Memory B cell (primary cell): ENCODE measurements around the gene CNOT3.
"Not testable (repeated sequence)": the region's sequence is repeated elsewhere in the genome, so short reads cannot be mapped to it uniquely, and the experiment has no call there.

Source experiments
- ATAC-seq: fragments of 150-1000 bp; cut with Tn5 transposase; 2 replicates; pipeline ENCODE4 v1.10.0; 2021; ENCODE audit warnings: low read depth, mild to moderate bottlenecking, moderate library complexity
- DNase-seq, 2 donors: peaks; one replicate each; pipeline ENCODE4 v3.0.0; 2022; ENCODE audit warnings: low spot score in 2 of 2
- H3K27ac Mint-ChIP-seq: one replicate; pipeline ENCODE4 v1.8.0; 2022; ENCODE audit warnings: mild to moderate bottlenecking, moderate library complexity, mixed read lengths
- H3K27me3 Mint-ChIP-seq: one replicate; pipeline ENCODE4 v1.8.0; 2022; ENCODE audit warnings: mixed read lengths
- H3K36me3 Mint-ChIP-seq: one replicate; pipeline ENCODE4 v1.8.0; 2022; ENCODE audit warnings: mild to moderate bottlenecking, mixed read lengths
- H3K4me1 Mint-ChIP-seq: one replicate; pipeline ENCODE4 v1.8.0; 2022; ENCODE audit warnings: mixed read lengths
- H3K4me3 Mint-ChIP-seq: one replicate; pipeline ENCODE4 v1.8.0; 2022; ENCODE audit warnings: mild to moderate bottlenecking, moderate library complexity, mixed read lengths
- H3K9me3 Mint-ChIP-seq: one replicate; pipeline ENCODE4 v1.8.0; 2022; ENCODE audit warnings: mixed read lengths

CNOT3 gene

DNA sequence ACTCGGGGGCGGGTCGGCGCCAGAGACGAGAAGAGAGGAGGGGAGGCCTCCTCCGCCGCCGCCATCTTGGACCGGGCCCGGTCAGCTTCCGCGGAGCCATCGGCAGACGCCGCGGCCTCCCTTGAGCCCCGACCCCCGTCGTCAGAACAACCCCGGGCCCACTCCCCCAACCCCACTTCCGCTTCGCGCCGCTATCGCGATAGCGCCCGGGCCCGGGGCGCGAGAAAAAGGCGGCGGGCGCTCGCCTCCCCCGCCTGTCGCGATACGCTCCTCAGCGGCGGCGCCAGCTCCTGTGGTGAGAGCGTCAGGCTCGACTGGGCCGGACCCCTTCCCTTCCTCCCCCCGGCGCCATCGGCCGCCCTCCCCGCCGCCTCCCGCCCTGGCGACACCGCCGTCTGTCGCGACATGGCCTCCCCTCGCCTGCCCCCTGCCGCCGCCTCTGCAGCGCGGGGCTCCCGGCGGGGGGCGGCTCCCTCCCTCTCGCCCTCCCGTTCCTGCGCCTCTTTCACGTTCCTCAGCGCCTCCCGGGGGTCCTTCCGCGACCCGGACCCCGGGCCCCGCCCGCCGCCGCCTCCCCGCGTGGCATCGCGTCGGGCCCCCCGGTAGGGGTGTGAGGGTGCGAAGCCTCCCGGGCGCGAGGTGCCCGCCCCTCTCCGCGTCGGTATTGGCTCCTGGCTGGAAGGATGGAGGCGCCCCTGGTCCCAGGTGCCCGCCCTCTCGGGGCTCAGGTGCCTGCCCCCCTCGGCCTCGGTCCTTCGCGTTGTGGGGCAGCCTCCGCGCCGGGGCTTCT is at the start of gene CNOT3:
Gene CNOT3 (plus strand): TSS at position 64 of the 790 bp plus-strand sequence. CDS start 5,217 bp downstream, outside the sequence.
- peak within 1 kb of the TSS; percentile 95 for H3K27ac Mint-ChIP-seq
- ATAC-seq (no peak), DNase-seq (no peak)
- peak within 1 kb of the TSS; percentile 84 for H3K4me3 Mint-ChIP-seq
- peaks cover 2% of the 10 kb centered on the region for H3K27me3 Mint-ChIP-seq
- H3K36me3 Mint-ChIP-seq: peaks cover 9% of the 10 kb centered on the region
- H3K4me1 Mint-ChIP-seq: peaks cover 30% of the 10 kb centered on the region
- no peaks in the 10 kb centered on the region for H3K9me3 Mint-ChIP-seq

DNA sequence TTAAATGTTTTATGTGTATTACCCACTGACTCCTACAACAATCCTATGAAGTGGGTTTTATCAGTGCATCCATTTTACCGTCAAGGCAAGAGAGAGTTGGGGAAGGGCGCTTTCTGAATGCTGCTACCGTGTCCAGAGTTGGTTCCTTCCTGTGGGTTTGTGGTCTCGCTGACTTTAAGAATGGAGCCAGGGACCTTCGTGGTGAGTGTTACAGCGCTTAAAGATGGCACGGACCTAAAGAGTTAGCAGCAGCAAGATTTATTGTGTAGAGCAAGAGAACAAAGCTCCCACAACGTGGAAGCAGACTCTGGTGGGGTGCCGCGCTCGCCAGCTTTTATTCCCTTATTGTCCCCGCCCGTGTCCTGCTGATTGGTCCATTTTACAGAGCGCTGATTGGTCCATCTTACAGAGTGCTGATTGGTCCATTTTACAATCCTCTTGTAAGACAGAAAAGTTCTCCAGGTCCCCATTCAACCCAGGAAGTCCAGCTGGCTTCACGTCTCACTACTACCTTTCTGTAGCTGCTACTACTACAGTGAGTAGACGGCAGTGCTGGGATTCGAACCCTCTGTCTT is 43.0 kb upstream of the CNOT3 start:
- no peak overlapping the region for H3K4me3 Mint-ChIP-seq
- peaks cover 5% of the 10 kb centered on the region for H3K36me3 Mint-ChIP-seq

DNA sequence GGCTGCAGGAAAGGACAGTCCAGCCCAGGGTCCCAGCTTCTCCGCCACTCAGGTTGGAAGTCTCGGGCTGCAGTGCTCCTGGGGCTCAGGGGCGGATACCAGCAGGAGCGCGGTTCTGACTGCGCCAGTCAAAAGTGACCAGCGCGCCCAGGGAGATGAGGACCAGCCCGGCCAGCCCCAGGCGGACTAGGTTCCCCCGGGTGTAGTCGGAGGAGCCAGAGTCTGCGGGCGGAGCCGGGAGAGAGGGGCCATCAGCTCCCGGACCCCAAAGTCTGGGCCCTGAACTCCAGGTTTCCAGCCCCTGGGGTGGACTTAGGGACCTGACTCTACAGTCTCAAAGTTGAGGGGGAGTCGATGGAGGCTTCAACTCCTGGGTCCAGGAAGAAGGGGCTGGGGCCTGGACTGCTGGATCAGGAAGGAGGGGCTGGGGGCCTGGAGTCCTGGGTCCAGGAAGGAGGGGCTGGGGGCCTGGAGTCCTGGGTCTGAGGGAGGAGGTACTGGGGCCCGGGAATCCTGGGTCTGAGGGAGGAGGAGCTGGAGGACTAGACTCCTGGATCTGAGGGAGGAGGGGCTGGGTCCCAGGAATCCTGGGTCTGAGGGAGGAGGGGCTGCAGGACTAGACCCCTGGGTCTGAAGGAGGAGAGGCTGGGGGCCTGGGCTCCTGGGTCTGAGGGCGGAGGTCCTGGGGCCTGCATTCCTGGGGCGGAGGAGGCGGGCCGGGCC is 42.3 kb upstream of the CNOT3 start:
- Mint-ChIP-seq H3K4me1 (peaks cover 9% of the 10 kb centered on the region), H3K9me3 (peaks cover 3% of the 10 kb centered on the region), H3K27me3 (peaks cover 14% of the 10 kb centered on the region), H3K27ac (no peak overlapping the region), H3K4me3 (peak overlapping the region; percentile 77), H3K36me3 (peaks cover 5% of the 10 kb centered on the region)
- DNase-seq (no peak), ATAC-seq (no peak)

More for the DNA sequence above, 43.0 kb upstream of the CNOT3 start:
- Mint-ChIP-seq H3K9me3 (peaks cover 3% of the 10 kb centered on the region), H3K27ac (no peak overlapping the region), H3K27me3 (peaks cover 14% of the 10 kb centered on the region), H3K4me1 (peaks cover 9% of the 10 kb centered on the region)
- DNase-seq (no peak), ATAC-seq (no peak)

DNA sequence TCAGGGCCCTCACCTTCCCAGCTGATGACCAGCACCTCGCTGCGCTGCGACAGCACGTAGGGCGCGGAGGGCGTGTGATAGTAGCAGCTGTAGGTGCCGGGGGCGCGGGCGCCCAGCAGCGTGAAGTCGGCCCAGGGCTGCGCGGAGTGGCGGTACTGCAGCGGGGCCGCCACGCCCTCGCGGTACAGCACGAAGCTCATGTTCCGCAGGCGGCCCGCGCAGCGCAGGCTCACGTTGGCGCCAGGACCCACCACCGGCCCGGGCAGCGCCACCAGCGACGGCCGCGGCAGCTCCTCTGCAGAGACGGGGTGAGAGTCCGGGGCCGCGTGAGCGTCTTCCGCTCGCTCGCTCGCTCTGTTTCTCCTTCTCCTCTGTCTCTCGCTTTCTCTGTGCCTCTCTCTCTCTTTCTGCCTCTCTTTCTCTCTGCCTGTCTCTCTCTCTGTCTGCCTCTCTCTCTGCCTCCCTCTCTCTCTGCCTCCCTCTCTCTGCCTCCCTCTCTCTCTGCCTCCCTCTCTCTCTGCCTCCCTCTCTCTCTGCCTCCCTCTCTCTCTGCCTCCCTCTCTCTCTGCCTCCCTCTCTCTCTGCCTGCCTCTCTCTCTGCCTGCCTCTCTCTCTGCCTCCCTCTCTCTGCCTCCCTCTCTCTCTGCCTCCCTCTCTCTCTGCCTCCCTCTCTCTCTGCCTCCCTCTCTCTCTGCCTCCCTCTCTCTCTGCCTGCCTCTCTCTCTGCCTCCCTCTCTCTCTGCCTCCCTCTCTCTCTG is 41.5 kb upstream of the CNOT3 start:
- not testable (repeated sequence) for H3K36me3 Mint-ChIP-seq, H3K9me3 Mint-ChIP-seq, H3K4me1 Mint-ChIP-seq, H3K27ac Mint-ChIP-seq
- H3K4me3 Mint-ChIP-seq: peak overlapping the region; percentile 77
- peak; percentile 88 for ATAC-seq
- H3K27me3 Mint-ChIP-seq: peaks cover 14% of the 10 kb centered on the region
- peak in 1 of 2 donors; percentile 30 for DNase-seq

DNA sequence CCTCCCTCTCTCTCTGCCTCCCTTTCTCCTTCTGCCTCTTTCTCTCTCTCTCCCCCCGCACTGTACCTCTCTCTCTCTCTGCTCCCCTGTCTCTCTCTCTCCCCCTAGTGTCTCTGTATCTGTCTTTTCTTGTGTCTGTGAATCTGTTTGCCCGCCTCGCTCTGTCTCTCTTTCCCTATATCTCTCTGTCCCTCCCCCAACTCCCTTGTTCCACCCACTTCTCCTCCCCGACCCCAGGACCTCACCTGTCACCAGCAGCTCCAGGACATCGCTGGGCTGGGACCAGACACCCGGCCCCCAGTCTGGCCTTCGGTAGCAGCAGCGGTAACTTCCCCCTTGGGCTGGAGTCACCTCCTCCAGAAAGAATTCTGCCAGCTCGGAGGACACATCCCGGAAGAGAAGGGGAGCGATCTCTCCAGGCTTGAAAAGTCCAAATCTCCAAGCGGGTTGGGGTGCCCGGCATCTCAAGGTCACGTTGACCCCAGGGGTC is 40.9 kb upstream of the CNOT3 start:
- H3K27ac Mint-ChIP-seq: no peak overlapping the region
- peak overlapping the region; percentile 77 for H3K4me3 Mint-ChIP-seq
- no peak for DNase-seq
- peaks cover 9% of the 10 kb centered on the region for H3K4me1 Mint-ChIP-seq
- H3K9me3 Mint-ChIP-seq: peaks cover 6% of the 10 kb centered on the region
- H3K27me3 Mint-ChIP-seq: peaks cover 14% of the 10 kb centered on the region
- peaks cover 7% of the 10 kb centered on the region for H3K36me3 Mint-ChIP-seq
- peak; percentile 47 for ATAC-seq

DNA sequence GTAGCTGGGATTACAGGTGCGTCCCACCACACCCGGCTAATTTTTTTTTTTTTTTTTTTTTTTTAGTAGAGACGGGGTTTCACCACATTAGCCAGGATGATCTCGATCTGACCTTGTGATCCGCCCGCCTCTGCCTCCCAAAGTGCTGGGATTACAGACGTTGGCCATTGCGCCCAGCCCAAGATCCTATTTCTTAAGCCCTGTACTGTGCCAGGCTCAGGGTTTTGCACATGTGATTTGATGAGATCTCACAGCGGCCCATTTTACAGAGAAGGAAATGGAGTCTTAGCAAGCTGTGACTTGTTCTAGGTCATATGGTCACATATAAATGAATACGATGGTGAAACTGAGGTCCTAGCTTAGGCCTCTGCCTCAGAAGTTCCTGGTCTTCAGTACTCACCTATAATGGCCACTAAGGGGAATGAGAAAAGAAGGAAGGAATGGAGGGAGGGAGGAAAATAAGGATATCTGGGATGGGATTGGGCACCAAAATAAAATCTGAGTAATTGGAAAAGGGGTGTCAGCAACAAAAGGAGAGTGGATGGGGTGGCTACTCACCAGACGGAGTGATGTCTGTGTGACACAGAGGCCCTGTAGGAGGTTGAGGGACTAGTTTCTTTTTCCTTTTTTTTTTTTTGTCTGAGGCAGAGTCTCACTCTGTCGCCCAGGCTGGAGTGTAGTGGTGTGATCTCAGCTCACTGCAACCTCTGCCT is 38.2 kb upstream of the CNOT3 start:
- Mint-ChIP-seq H3K9me3 (peaks cover 3% of the 10 kb centered on the region), H3K4me3 (no peak overlapping the region), H3K27me3 (peaks cover 9% of the 10 kb centered on the region), H3K4me1 (peaks cover 20% of the 10 kb centered on the region), H3K36me3 (peaks cover 4% of the 10 kb centered on the region), H3K27ac (no peak overlapping the region)
- no peak for ATAC-seq
- no peak for DNase-seq

DNA sequence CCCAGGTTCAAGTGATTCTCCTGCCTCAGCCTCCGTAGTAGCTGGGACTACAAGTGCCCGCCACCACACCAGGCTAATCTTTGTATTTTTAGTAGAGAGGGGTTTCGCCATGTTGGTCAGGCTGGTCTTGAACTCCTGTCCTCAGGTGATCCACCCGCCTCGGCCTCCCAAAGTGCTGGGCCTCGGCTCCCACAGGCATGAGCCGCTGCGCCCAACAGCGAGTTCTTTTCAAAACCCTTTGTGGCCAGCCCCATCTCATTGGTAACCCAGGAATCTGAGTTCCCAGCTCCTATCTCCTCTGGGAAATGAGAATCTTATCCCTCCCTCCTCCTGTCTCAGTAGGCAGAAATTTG is 37.7 kb upstream of the CNOT3 start:
- not testable (repeated sequence) for DNase-seq, ATAC-seq, H3K36me3 Mint-ChIP-seq, H3K9me3 Mint-ChIP-seq, H3K4me3 Mint-ChIP-seq, H3K27ac Mint-ChIP-seq, H3K27me3 Mint-ChIP-seq
- H3K4me1 Mint-ChIP-seq: peaks cover 20% of the 10 kb centered on the region

DNA sequence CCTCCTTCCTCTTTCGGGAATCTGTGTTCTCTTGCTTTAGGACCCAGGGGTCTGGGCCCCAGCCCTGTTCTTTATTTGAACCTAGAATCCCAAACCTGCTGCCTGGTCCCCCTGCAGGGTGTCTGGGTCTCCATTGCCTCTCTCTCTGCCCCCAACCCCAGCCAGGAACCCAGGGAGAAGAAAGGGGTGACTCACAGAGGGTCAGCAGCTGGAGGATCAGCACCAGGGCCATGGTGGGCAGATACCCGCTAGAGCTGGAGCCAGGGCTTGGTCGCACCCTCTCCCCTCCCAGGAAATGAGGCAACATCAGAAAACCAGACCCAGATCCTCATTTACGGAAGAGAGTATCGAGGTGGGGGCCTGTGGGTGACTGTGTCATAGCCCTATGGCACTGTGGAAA is 37.0 kb upstream of the CNOT3 start, which contains the start of gene OSCAR:
Gene OSCAR (minus strand): TSS at position 243 of the 400 bp plus-strand sequence. CDS start 11 bp downstream, at position 232.
- H3K4me3 Mint-ChIP-seq: peak within 1 kb of the TSS; percentile 76
- H3K9me3 Mint-ChIP-seq: peaks cover 3% of the 10 kb centered on the region
- H3K27me3 Mint-ChIP-seq: peaks cover 9% of the 10 kb centered on the region
- H3K36me3 Mint-ChIP-seq: peaks cover 6% of the 10 kb centered on the region
- H3K27ac Mint-ChIP-seq: peak within 1 kb of the TSS; percentile 71
- peaks cover 21% of the 10 kb centered on the region for H3K4me1 Mint-ChIP-seq
- no peak for DNase-seq
- no peak for ATAC-seq

DNA sequence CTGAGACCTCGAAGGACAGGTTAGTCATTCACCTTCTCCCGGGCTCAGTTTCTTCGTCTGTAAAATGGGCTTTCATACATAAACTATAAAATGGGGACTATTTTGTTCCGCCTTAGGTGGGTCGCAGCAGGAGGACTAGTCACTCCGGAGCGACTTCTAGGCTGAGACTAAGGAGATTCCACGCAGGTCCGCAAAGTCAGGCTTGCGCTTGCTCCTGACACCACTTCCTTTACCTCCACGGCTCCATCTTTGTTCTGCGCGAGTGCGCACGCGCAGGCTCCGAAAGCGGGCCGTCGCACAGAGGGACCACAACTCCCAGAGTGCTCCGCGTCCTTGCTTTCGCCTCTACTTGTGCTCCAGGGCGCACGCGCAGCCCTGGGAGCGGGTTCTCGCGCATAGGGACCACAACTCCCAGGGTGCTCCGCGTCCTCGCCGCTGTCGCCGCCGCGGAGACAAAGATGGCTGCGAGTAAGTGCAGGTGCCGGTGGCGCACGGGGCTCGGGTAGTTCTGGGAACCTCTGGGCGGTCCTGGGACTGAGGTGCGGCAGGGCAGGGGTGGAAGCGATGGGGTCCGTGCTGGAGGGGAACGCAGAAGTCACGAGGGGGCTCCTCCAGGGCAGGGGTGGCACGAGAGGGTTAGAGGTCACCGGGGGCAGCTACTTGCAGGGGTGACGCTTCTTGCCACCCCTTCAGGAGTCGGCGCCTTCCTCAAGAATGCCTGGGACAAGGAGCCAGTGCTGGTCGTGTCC is 35.0 kb upstream of the CNOT3 start, which contains the start of gene NDUFA3:
Gene NDUFA3 (plus strand): TSS at position 435 of the 749 bp plus-strand sequence. CDS start 24 bp downstream, at position 459.
- peak within 1 kb of the TSS; percentile 99 for H3K4me3 Mint-ChIP-seq
- H3K4me1 Mint-ChIP-seq: peaks cover 18% of the 10 kb centered on the region
- peak; percentile 98 for ATAC-seq
- peak; percentile 88 to 95 for DNase-seq
- peaks cover 3% of the 10 kb centered on the region for H3K9me3 Mint-ChIP-seq
- peaks cover 3% of the 10 kb centered on the region for H3K27me3 Mint-ChIP-seq
- H3K36me3 Mint-ChIP-seq: peaks cover 17% of the 10 kb centered on the region
- H3K27ac Mint-ChIP-seq: peak within 1 kb of the TSS; percentile 94

DNA sequence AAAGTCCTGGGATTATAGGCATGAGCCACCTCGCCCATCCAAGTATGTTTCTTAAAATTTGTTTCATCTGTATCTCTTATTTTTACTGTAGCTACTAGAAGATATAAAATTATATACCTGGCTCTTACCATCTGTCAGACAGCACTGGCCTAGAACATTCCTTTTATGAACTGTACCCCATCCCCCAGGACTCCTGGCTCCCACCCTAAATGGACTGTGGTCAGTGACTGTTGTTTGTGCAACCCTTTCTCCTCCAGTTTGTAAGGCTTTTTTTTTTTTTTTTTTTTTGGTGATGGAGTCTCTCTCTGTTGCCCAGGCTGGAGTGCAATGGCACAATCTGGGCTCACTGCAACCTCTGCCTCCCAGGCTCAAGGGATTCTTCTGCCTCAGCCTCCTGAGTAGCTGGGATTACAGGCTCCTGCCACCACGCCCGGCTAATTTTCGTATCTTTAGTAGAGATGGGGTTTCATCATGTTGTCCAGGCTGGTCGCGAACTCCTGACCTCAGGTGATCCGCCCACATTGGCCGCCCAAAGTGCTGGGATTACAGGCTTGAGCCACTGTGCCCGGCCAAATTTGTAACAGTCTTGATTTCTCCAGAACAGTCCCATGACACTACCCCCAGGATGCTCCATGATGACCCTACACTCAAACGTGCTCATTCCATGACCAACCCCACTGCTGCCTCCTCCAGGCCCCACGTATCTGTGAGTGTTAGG is 32.4 kb upstream of the CNOT3 start:
- H3K4me3 Mint-ChIP-seq: no peak overlapping the region
- no peak overlapping the region for H3K27ac Mint-ChIP-seq
- DNase-seq (no peak), ATAC-seq (no peak)
- peaks cover 20% of the 10 kb centered on the region for H3K4me1 Mint-ChIP-seq
- H3K27me3 Mint-ChIP-seq: no peaks in the 10 kb centered on the region
- peaks cover 23% of the 10 kb centered on the region for H3K36me3 Mint-ChIP-seq
- H3K9me3 Mint-ChIP-seq: peaks cover 3% of the 10 kb centered on the region

DNA sequence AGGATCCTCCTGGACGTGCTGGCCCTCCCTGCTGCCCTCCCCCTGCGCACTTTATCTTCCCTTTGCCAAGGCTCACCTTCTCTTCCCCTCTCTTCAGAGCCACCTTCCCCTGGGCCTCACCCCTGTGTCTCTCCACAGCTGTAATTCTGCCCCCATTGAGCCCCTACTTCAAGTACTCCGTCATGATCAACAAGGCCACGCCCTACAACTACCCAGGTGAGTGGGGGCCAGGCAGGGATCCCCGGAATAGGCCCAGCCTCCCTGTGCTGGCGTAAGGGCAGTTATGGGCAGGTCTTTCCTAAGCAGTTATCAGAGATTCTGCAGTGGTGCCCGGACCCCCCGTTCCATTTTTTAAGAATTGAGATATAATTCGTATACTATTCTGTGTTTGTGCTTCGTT is 31.8 kb upstream of the CNOT3 start:
- ATAC-seq: no peak
- H3K9me3 Mint-ChIP-seq: peaks cover 3% of the 10 kb centered on the region
- no peaks in the 10 kb centered on the region for H3K27me3 Mint-ChIP-seq
- H3K4me1 Mint-ChIP-seq: peaks cover 21% of the 10 kb centered on the region
- no peak overlapping the region for H3K27ac Mint-ChIP-seq
- no peak for DNase-seq
- peak overlapping the region; percentile 27 for H3K4me3 Mint-ChIP-seq
- H3K36me3 Mint-ChIP-seq: peaks cover 27% of the 10 kb centered on the region

DNA sequence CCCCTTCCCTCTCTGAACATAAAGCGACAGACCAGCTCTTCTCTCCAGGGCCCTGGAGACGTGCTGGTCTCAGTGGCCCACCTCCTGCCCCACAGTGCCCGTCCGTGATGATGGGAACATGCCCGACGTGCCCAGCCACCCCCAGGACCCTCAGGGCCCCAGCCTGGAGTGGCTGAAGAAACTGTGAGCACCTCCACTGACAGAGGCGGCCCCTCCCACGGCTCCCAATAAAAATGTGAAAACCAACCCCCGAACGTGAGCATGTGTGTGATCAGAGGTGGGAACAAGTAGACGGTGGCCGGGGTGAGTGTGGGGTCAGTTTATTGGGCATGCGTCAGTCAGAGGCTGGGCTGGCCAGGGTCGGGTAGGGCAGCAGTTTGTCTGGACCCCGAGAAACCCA is 30.8 kb upstream of the CNOT3 start:
- H3K4me3 Mint-ChIP-seq: no peak overlapping the region
- H3K27ac Mint-ChIP-seq: no peak overlapping the region
- peaks cover 28% of the 10 kb centered on the region for H3K36me3 Mint-ChIP-seq
- H3K9me3 Mint-ChIP-seq: no peaks in the 10 kb centered on the region
- H3K4me1 Mint-ChIP-seq: peaks cover 21% of the 10 kb centered on the region
- H3K27me3 Mint-ChIP-seq: no peaks in the 10 kb centered on the region
- no peak for DNase-seq
- no peak for ATAC-seq
